22Rv1 (cell line): ENCODE results near the gene TMEM51.
A peak's percentile ranks its signal among the peaks of the same experiment; 100 is the strongest.

Source experiments
- H3K27ac ChIP-seq: fragments of 450-650 bp; 2 replicates; pipeline ENCODE4 v1.5.1; 2017
- ZFX ChIP-seq: fragments of 450-650 bp; IDR thresholded peaks from 2 replicates; pipeline ENCODE4 v1.6.1; 2017; ENCODE audit warnings: antibody characterized with exemption, borderline replicate concordance
- TF ChIP-seq, protein P1 (sequence below): fragments of 450-650 bp; IDR thresholded peaks from 2 replicates; pipeline ENCODE4 v1.5.1; 2017; ENCODE audit warnings: mild to moderate bottlenecking

The TMEM51 gene, protein sequence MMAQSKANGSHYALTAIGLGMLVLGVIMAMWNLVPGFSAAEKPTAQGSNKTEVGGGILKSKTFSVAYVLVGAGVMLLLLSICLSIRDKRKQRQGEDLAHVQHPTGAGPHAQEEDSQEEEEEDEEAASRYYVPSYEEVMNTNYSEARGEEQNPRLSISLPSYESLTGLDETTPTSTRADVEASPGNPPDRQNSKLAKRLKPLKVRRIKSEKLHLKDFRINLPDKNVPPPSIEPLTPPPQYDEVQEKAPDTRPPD

DNA sequence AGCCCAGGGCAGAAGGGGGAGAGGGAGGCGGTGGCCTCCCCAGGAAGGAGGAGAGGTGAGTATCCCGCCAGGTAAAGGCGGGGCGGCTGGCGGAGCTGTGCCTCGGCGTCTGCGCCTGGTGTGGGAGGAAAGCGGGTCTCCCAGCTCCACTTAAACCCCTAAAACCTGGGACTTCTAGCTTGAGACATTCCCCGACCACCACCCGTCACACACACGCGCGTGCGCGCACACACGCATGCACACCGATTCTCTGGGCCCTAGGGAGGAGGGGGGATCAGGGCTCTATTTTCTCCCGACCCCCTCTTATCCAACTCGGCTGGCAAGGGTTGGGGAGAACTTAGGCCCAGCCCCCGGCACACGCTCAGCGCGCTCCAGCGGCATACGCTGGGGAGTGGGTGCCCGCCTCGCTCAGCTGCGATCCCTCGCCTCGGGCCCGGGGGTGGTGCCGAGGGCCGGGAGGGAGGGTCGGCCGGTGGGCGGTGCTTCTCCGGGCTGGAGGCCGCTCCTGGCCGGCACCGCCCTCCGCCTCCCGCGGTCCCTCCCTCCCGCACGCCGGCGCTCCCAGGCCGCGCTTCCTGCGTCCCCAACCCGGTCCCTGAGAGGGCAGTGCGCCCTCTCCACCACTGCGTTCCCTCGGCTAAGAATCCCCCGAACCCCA lies at the start of gene TMEM51:
Gene TMEM51 (plus strand): TSS at position 564 of the 658 bp plus-strand sequence. CDS start 61,341 bp downstream, outside the sequence.
- TF ChIP-seq ZFX, result no peak
- TF ChIP-seq, protein P1, sequence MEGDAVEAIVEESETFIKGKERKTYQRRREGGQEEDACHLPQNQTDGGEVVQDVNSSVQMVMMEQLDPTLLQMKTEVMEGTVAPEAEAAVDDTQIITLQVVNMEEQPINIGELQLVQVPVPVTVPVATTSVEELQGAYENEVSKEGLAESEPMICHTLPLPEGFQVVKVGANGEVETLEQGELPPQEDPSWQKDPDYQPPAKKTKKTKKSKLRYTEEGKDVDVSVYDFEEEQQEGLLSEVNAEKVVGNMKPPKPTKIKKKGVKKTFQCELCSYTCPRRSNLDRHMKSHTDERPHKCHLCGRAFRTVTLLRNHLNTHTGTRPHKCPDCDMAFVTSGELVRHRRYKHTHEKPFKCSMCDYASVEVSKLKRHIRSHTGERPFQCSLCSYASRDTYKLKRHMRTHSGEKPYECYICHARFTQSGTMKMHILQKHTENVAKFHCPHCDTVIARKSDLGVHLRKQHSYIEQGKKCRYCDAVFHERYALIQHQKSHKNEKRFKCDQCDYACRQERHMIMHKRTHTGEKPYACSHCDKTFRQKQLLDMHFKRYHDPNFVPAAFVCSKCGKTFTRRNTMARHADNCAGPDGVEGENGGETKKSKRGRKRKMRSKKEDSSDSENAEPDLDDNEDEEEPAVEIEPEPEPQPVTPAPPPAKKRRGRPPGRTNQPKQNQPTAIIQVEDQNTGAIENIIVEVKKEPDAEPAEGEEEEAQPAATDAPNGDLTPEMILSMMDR, result no peak
- H3K27ac ChIP-seq, result peak within 1 kb of the TSS; percentile 72

- TF ChIP-seq, protein P1, result no peak
- TF ChIP-seq ZFX, result no peak
- no peak overlapping the region for H3K27ac ChIP-seq
Observed at GRCh38 chr1:15103906-15104305, 49.6 kb upstream of the TMEM51 start.

DNA sequence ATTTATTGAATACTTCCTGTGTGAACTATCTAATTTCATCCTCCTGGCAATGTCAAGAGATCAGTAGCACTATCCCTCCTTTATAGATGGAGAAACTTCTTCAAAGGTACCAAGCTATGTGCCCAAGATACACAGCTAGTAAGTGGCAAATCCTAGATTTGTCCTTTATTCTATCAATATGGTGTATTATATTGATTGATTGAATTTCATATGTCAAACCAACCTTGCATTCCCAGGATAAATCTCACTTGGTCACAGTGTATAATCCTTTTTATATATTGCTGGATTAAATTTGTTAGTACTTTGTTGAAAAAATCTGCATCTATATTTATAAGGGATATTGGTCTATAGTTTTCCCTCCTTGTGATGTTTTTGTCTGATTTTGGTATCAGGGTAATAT lies 48.8 kb upstream of the TMEM51 start:
- TF ChIP-seq ZFX, result no peak
- TF ChIP-seq, protein P1, result no peak

GRCh38 chr1:15106608-15107007 lies 46.9 kb upstream of the TMEM51 start:
- H3K27ac ChIP-seq, result no peak overlapping the region
- no peak for TF ChIP-seq ZFX

More for the DNA sequence above, 48.8 kb upstream of the TMEM51 start:
- H3K27ac ChIP-seq, result no peak overlapping the region

- H3K27ac ChIP-seq, result no peak overlapping the region
- TF ChIP-seq, protein P1, result no peak
- no peak for TF ChIP-seq ZFX
Observed at GRCh38 chr1:15107058-15107687, 46.4 kb upstream of the TMEM51 start.

DNA sequence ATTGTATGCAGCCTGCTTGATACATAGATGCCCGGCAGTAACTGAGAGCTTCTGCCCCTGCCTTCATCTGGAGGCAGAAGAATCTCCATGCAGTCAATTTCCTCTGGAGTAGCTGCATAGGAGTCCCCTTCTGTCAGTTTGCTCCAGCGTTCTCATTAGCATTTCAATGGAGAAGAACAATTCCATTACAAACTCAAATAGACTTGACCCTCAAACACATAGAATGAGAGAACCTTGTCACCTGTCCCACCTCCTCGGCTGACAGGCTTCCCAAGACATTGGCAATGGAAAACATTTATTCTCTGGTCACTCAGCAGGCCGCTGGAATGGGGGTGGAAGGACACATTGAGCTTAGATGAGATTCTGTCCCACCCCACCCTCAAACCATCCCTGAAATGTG lies 45.6 kb upstream of the TMEM51 start:
- TF ChIP-seq, protein P1, result no peak
- no peak for TF ChIP-seq ZFX
- H3K27ac ChIP-seq, result no peak overlapping the region

- TF ChIP-seq ZFX, result no peak
- TF ChIP-seq, protein P1, result no peak
- H3K27ac ChIP-seq, result no peak overlapping the region
Observed at GRCh38 chr1:15110128-15110866, 43.2 kb upstream of the TMEM51 start.
